Activated T-helper 2 cell treated with anti-CD3 and anti-CD28 coated beads, Interferon-gamma antibody, Interleukin-2, Interleukin-4, amounts not matched to agents 10 μg/mL and 5 μg/mL and 100 μg/mL, durations not matched to agents 14 hours and 24 hours and 36 hours (primary cell): ENCODE measurements around the gene MGAT4A. TPM values are rescaled to one million over a fixed set of nuclear protein-coding genes. Genes with fewer than 3 reads are reported as not detected.

ENCODE experiments used
- DNase-seq: peaks from one replicate; pipeline ENCODE4 v3.0.0; 2021; ENCODE audit warnings: low spot score
- H3K27ac Mint-ChIP-seq: one replicate; pipeline ENCODE4 v1.8.0; 2021; ENCODE audit warnings: mixed read lengths
- H3K27me3 Mint-ChIP-seq: one replicate; pipeline ENCODE4 v1.8.0; 2021; ENCODE audit warnings: low read depth, mixed read lengths
- H3K36me3 Mint-ChIP-seq: one replicate; pipeline ENCODE4 v1.8.0; 2021; ENCODE audit warnings: low read depth, mixed read lengths
- H3K4me1 Mint-ChIP-seq: one replicate; pipeline ENCODE4 v1.8.0; 2021; ENCODE audit warnings: low read depth, mixed read lengths
- H3K4me3 Mint-ChIP-seq: one replicate; pipeline ENCODE4 v1.8.0; 2021; ENCODE audit warnings: low read depth, mild to moderate bottlenecking, moderate library complexity, mixed read lengths
- H3K9me3 Mint-ChIP-seq: one replicate; pipeline ENCODE4 v1.8.0; 2021; ENCODE audit warnings: mixed read lengths
- intact Hi-C: fragments of 100-400 bp; cut with micrococcal nuclease; formaldehyde crosslinking; loops from one replicate; pipeline ENCODE4 v1.15.1; 2023
- total RNA-seq: library from RNA; stranded (reverse); gene quantifications from 2 replicates; pipeline ENCODE4 v1.2.3, GENCODE V29; 2022

Gene MGAT4A
- total RNA-seq, 1 donor from 2014 or later, result 42.0 TPM

DNA sequence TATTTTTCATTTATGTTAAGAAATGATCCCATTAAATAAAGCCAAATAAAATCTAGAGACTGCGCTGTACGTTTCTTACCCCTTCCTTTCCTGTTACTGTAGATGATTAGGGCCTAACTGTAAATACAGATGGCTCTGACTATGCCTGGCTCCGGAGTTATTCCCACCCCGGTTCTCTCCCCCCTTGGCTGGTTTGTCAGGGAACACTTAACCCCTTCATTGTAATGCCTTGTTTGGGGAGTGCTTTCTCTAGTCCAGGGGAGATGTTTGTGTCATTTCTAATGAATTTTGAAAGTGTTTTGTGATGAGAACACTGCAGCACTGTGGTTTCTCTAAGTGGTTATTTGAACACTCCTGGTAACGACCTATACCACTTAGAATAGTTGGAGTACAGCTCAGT lies 113.8 kb downstream of the MGAT4A start:
- Mint-ChIP-seq H3K4me1 (peaks cover 50% of the 10 kb centered on the region), H3K36me3 (peaks cover 76% of the 10 kb centered on the region), H3K4me3 (no peak overlapping the region), H3K27me3 (no peaks in the 10 kb centered on the region), H3K9me3 (no peaks in the 10 kb centered on the region), H3K27ac (peak overlapping the region; percentile 70)
- intact Hi-C loops, result no loop called here
- no peak for DNase-seq

DNA sequence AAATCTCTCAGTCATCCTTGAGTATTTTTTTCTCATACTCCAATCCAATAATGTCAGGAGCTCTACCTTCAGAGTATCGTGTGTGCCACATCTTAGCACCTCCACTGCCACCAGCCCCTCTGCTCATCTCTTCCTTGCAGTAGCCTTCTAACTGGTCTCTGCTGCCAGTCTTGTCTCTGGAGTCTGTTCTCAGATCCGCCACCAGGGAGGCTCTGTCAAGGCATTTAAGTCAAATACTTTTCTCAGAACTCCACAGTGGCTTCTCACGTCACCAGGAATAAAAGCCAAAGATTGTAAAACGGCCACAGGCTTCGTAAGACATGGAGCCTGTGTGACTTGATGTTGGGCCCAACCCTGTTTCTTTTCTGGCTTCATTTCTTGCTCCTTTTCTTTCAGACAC lies 115.5 kb downstream of the MGAT4A start:
- intact Hi-C loops, result no loop called here
- H3K27me3 Mint-ChIP-seq, result no peaks in the 10 kb centered on the region
- peak overlapping the region; percentile 1 for H3K27ac Mint-ChIP-seq
- H3K9me3 Mint-ChIP-seq, result no peaks in the 10 kb centered on the region
- peaks cover 78% of the 10 kb centered on the region for H3K36me3 Mint-ChIP-seq
- no peak for DNase-seq
- H3K4me3 Mint-ChIP-seq, result no peak overlapping the region
- H3K4me1 Mint-ChIP-seq, result peaks cover 50% of the 10 kb centered on the region

DNA sequence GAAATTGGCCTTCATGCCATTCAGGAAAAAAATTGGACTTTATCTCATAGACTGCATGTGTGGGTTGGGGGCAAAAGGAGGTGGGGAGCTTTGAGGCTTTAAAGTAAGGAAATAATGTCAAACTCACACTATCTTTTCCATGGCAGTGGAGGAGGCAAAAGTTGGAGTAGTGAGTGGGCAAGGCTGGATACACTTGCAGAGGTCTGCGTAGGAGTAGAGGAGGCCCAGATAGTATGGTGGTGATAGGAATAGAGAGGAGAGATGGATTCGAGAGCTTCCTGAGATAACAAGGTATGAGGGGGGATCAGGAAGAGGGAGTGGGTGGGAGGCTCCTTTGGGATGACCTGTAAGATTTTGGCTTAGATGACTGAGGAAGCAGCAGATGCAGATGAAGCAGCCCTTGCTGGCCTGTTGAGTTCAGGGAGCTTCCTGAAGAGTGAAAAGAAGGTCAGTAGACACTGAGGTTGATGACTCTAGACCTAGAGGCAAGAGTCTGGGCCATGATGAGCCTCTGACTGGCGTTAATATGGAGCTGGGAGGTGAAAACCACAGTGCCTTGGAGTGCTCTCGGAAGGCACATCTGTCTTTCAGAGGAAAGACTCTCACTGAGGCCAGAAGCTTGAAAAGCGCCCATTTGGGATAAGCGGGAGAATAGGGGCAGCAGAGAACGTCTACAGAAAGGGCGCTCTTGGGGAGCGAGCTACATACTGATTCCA lies 116.8 kb downstream of the MGAT4A start:
- peaks cover 81% of the 10 kb centered on the region for H3K36me3 Mint-ChIP-seq
- no peak for DNase-seq
- H3K27ac Mint-ChIP-seq, result peak overlapping the region; percentile 5
- H3K4me1 Mint-ChIP-seq, result peaks cover 52% of the 10 kb centered on the region
- no peaks in the 10 kb centered on the region for H3K9me3 Mint-ChIP-seq
- H3K27me3 Mint-ChIP-seq, result no peaks in the 10 kb centered on the region
- no peak overlapping the region for H3K4me3 Mint-ChIP-seq
- intact Hi-C loops, result loop anchor here (5.0 kb wide), 1 partner anchor 723 kb away; the partner anchor contains the start of genes EIF5B and TXNDC9

DNA sequence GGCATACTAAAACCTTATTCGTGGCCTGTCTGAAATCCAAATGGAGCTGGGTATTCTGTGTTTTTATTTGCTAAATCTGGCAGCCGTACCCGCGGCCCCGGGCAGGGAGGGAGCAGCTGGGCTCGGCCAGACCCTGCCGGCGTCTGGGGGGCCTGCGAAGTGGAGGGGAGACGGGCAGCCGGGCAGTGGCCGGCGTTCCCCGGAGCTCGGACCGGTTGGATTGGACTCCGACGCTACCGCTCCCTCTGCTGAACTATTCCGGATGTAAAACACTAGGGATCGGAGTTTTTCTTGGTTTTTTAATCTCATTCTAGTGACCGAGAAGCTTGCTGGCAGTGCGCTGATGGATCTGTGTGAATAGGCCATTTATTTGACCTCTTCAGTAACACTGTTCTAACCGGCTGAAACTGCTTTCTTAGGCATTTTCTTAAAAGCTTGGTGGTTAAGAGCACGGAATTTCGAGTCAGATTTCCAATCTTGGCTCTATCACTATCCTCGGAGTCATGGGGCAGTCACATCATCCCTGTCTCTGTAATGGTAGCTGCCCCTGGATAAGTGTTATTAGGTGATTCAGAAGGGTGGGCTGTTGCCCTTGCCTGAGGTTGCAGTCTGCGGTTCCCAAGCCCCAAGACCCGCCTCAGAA lies 121.8 kb downstream of the MGAT4A start:
- no peak for DNase-seq
- Mint-ChIP-seq H3K27me3 (no peaks in the 10 kb centered on the region), H3K4me1 (peaks cover 60% of the 10 kb centered on the region), H3K4me3 (peak overlapping the region; percentile 93), H3K36me3 (peaks cover 58% of the 10 kb centered on the region), H3K9me3 (no peaks in the 10 kb centered on the region), H3K27ac (peak overlapping the region; percentile 86)
- intact Hi-C loops, result loop anchor here (1.0 to 5.0 kb wide), 3 partner anchors 28 to 142 kb away; no protein-coding TSS in a partner anchor

DNA sequence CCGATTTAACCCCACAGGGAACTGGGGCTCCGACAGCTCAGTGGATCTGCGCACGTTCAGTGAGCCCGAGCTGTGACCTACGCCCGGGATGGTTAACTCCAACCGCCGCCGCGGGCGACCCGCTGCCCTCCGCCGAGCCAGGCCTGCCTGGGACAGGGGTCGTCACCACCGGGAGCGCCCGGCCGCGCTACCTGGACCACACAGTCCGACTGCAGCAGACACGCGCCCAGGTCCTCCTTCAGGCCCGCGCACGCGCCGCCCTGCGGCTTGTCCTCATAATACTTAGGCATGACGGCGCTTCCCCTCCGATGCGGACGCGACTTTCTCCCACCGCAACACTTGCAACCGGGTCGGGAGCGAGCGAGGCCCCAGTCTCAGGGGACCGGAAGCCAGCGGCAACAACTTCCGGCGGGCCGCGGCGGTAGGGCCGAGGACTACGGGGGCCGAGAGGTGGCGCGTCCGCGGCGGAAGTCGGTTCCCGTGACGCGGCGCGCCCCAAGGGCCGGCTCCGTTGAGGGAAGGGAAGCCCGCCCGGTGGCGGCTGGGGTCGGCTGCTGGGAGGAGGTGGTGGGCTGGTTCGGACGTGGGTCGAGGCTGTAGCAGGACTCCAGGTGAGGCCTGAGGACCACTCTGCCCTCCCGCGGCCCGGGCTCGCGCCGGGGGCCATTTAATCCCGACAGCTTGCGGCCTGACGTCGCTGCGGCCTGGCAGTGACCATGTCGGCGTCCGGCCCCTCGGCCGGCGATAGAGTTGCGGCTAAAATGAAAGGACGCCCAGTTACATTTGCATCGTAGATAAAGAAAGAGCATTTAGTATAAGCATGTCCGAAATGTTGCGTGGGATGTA lies 122.6 kb downstream of the MGAT4A start, which contains the start of the genes COA5 and UNC50:
TSS of gene COA5 (minus strand) at position 397 of the 846 bp plus-strand sequence. CDS start at position 290, 107 bp downstream.
TSS of gene UNC50 (plus strand) at position 474 of the 846 bp plus-strand sequence. CDS start 1,171 bp downstream, outside the sequence.
- peak; percentile 90 for DNase-seq
- no peaks in the 10 kb centered on the region for H3K27me3 Mint-ChIP-seq
- intact Hi-C loops, result loop anchor here (1.0 to 5.0 kb wide), 3 partner anchors 29 to 141 kb away; no protein-coding TSS in a partner anchor
- peaks cover 54% of the 10 kb centered on the region for H3K36me3 Mint-ChIP-seq
- peak within 1 kb of the TSS; percentile 86 for H3K27ac Mint-ChIP-seq
- H3K9me3 Mint-ChIP-seq, result no peaks in the 10 kb centered on the region
- H3K4me1 Mint-ChIP-seq, result peaks cover 56% of the 10 kb centered on the region
- H3K4me3 Mint-ChIP-seq, result peak within 1 kb of the TSS; percentile 93

DNA sequence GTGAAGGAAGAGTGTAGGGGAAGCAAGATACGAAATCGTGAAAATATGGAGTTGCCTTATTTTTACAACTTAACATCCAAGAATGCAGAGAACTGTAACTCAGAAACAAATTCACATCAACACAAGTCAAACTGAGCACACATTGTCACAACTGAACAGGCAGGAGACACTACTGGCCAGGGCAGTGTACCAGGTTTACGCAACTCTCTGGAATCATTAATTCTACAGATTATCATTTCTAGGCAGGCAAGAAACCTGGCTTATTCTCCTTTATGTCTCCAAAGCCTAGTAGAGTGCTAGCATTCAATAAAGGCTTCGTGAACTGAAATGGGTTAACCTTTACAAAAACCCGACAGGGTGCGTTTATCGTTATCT lies 123.2 kb downstream of the MGAT4A start:
- Mint-ChIP-seq H3K27ac (peak overlapping the region; percentile 86), H3K27me3 (no peaks in the 10 kb centered on the region), H3K36me3 (peaks cover 48% of the 10 kb centered on the region), H3K9me3 (no peaks in the 10 kb centered on the region), H3K4me3 (peak overlapping the region; percentile 93), H3K4me1 (peaks cover 56% of the 10 kb centered on the region)
- no peak for DNase-seq
- intact Hi-C loops, result loop anchor here (1.0 to 5.0 kb wide), 3 partner anchors 30 to 140 kb away; no protein-coding TSS in a partner anchor

DNA sequence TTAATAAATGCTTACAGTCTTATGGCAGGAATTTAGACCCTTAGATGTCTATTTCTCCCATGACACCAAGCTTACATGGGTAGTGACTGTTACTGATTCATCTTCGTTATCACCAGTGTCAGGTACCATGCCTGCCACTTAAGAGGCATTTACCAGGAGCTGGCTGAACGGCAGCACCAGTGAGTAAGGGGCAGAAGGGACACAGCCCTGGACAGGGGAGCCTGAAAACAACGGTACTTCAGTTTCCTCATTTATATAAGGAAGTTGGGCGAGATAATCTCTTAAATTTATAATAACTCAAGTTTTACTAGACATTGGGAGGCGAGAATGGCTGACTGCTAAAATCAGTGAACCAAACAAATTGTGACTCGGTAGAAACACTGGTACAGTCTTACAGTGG lies 123.8 kb downstream of the MGAT4A start:
- Mint-ChIP-seq H3K27me3 (no peaks in the 10 kb centered on the region), H3K9me3 (no peaks in the 10 kb centered on the region), H3K4me1 (peaks cover 56% of the 10 kb centered on the region), H3K36me3 (peaks cover 43% of the 10 kb centered on the region), H3K4me3 (peak overlapping the region; percentile 93), H3K27ac (peak overlapping the region; percentile 86)
- intact Hi-C loops, result loop anchor here (5.0 kb wide), 2 partner anchors 50 to 140 kb away; no protein-coding TSS in a partner anchor
- DNase-seq, result no peak

DNA sequence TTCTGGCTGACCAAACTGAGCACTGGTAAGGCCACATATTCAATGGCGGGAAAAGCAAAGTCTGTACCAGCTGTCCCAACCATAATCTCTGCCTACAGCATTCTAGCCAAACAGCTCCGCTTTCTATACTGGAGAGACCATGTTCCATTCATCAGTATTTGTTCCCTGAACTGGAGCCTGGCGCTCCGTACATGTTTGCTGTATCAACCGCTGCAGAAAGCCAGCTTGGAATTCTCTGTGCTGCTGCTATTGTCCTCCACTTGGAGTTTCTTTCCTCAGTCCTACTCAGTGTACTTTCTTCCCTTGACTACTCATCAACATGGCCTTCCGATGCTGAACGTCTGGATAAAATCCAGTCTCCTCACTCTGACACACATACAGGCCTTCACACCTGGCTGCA lies 124.5 kb downstream of the MGAT4A start:
- no peak for DNase-seq
- intact Hi-C loops, result loop anchor here (5.0 kb wide), 2 partner anchors 51 to 139 kb away; no protein-coding TSS in a partner anchor
- Mint-ChIP-seq H3K9me3 (no peaks in the 10 kb centered on the region), H3K27me3 (no peaks in the 10 kb centered on the region), H3K4me1 (peaks cover 52% of the 10 kb centered on the region), H3K4me3 (peak overlapping the region; percentile 93), H3K27ac (peak overlapping the region; percentile 86), H3K36me3 (peaks cover 44% of the 10 kb centered on the region)

DNA sequence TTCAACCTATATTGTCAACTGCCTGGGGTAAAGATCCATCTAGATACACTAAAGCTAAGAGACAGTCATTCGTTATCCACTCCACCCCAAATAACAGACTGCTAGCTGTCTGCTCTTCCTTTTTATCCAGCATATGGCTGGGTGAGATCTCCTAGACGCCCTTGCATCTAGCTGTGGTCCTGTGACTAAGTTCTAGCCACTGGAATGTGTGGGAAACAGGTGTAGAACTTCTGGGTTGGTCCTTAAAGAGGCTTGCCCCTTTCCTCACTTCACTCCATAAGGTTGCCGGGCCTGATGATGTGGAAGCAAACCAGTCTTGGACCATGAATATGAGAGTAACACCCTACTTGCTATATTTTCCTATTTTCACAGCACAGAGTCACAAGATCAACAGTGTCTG lies 125.9 kb downstream of the MGAT4A start:
- H3K27me3 Mint-ChIP-seq, result no peaks in the 10 kb centered on the region
- no peak overlapping the region for H3K4me3 Mint-ChIP-seq
- intact Hi-C loops, result loop anchor here (5.0 kb wide), 2 partner anchors 52 to 138 kb away; no protein-coding TSS in a partner anchor
- no peak overlapping the region for H3K27ac Mint-ChIP-seq
- peaks cover 39% of the 10 kb centered on the region for H3K4me1 Mint-ChIP-seq
- no peaks in the 10 kb centered on the region for H3K9me3 Mint-ChIP-seq
- no peak for DNase-seq
- peaks cover 43% of the 10 kb centered on the region for H3K36me3 Mint-ChIP-seq

DNA sequence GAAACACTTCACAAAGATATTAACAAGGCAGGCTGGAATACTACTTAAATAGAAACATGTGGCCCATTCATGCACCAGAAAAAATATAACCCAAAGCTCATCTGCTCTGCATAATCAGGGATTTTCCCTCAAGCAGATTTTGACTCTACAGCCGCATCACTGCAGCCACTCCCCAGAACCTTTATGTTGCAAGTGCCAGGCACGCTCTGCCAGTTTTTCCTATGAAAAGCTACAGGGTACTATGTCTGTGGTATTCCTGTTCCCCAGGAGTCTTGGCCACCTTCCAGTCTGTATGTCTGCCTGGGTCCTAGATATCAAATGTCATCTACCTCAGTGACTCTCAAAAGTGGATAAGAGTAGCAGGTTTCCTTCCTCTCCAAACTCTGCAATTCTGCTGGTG lies 126.4 kb downstream of the MGAT4A start:
- no peaks in the 10 kb centered on the region for H3K9me3 Mint-ChIP-seq
- DNase-seq, result no peak
- no peak overlapping the region for H3K4me3 Mint-ChIP-seq
- H3K27me3 Mint-ChIP-seq, result no peaks in the 10 kb centered on the region
- peaks cover 43% of the 10 kb centered on the region for H3K36me3 Mint-ChIP-seq
- no peak overlapping the region for H3K27ac Mint-ChIP-seq
- H3K4me1 Mint-ChIP-seq, result peaks cover 33% of the 10 kb centered on the region
- intact Hi-C loops, result no loop called here

DNA sequence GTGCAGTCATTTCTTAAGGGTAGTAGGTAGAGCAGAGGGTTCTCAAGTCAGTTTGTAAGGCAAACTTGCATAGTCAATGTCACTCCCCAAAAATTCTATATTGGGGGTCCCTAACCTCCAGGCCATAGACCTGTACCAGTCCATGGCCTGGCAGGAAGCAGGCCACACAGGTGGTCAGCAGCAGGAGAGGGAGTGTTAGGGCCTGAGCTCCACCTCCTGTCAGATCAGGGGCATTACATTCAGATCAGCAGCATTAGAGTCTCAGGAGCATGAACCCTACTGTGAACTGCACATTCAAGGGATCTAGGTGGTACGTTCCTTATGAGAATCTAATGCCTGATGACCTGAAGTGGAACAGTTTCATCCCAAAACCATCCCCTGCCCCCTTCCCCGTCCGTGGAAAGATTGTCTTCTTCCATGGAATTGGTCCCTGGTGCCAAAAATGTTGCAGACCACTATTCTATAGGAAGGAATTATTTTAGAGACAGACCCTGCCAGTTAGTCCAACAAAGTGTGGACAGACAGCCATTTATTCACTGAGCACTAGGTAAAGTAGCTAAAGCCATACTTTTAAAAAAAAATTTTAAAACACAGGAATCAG lies 129.3 kb downstream of the MGAT4A start:
- no peak overlapping the region for H3K27ac Mint-ChIP-seq
- intact Hi-C loops, result loop anchor here (2.0 kb wide), 1 partner anchor 189 kb away; no protein-coding TSS in a partner anchor
- no peak for DNase-seq
- peaks cover 22% of the 10 kb centered on the region for H3K4me1 Mint-ChIP-seq
- no peaks in the 10 kb centered on the region for H3K27me3 Mint-ChIP-seq
- H3K36me3 Mint-ChIP-seq, result peaks cover 46% of the 10 kb centered on the region
- H3K4me3 Mint-ChIP-seq, result no peak overlapping the region
- H3K9me3 Mint-ChIP-seq, result no peaks in the 10 kb centered on the region
